Neural crest cell (in vitro differentiated cells): ENCODE measurements around the gene CD58. TPM values are rescaled to one million over a fixed set of nuclear protein-coding genes. Genes with fewer than 3 reads are reported as not detected.
A peak's percentile ranks its signal among the peaks of the same experiment; 100 is the strongest.

Experiments
- DNase-seq: peaks from one replicate; pipeline ENCODE4 v3.0.0; 2021; ENCODE audit warnings: low read depth, mixed read lengths, low spot score
- H3K27ac Mint-ChIP-seq: one replicate; pipeline ENCODE4 v1.8.0; 2021; ENCODE audit warnings: mild to moderate bottlenecking, mixed read lengths; ENCODE audit not compliant: unreplicated experiment
- H3K27me3 Mint-ChIP-seq: 2 replicates; pipeline ENCODE4 v1.8.0; 2021; ENCODE audit warnings: low read depth, mild to moderate bottlenecking, mixed read lengths
- H3K36me3 Mint-ChIP-seq: 2 replicates; pipeline ENCODE4 v1.8.0; 2021; ENCODE audit warnings: low read depth, mild to moderate bottlenecking, mixed read lengths
- H3K4me1 Mint-ChIP-seq: 2 replicates; pipeline ENCODE4 v1.8.0; 2021; ENCODE audit warnings: mixed read lengths
- H3K4me3 Mint-ChIP-seq: one replicate; pipeline ENCODE4 v1.8.0; 2021; ENCODE audit warnings: mild to moderate bottlenecking, mixed read lengths
- H3K9me3 Mint-ChIP-seq: 2 replicates; pipeline ENCODE4 v1.8.0; 2021; ENCODE audit warnings: mixed read lengths
- total RNA-seq: library from RNA; stranded (reverse); gene quantifications from 2 replicates; pipeline ENCODE4 v1.2.1, GENCODE V29; 2021
- TF ChIP-seq, protein P1 (sequence below): fragments of 200-600 bp; sonication (generic); conservative IDR thresholded peaks from 2 replicates; pipeline ENCODE4 v1.5.0; 2021; ENCODE audit warnings: antibody characterized with exemption, mild to moderate bottlenecking

CD58 gene
- total RNA-seq, 1 donor from 2014 or later = 7.1 TPM

DNA sequence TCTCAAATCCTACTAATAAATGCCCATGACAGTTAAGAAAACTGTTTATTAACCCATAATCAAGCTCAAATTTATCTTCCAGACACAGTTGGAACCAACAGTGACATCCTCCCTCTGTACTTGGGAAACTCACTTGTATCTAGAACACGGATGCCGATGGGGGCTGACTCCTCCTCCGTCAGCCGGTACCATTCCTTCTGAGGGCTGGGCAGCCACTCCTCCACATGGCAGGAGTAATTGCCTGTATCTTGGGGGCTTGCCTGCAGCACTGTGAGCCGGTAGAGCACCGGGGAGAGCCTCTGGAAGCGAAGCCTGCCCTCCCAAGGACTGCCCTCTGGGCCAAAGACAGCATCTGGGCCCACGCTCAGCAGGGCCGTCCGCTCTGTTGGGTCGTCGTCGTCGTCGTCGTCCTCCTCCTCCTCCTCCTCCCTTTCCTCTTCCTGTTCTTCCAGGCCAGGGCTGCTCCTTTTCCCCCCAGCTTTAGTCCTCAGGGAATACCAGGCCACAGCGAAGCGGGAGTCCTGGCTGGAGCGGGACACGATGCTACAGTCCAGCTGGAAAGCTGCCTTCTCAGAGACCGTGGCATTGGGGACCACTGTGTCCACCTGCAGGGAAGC, 8.5 kb upstream of the CD58 start:
- DNase-seq = no peak
- Mint-ChIP-seq H3K27ac (no peak overlapping the region), H3K27me3 (no peaks in the 10 kb centered on the region), H3K4me1 (peaks cover 8% of the 10 kb centered on the region), H3K36me3 (peaks cover 2% of the 10 kb centered on the region), H3K4me3 (no peak overlapping the region), H3K9me3 (no peaks in the 10 kb centered on the region)
- TF ChIP-seq, protein P1, sequence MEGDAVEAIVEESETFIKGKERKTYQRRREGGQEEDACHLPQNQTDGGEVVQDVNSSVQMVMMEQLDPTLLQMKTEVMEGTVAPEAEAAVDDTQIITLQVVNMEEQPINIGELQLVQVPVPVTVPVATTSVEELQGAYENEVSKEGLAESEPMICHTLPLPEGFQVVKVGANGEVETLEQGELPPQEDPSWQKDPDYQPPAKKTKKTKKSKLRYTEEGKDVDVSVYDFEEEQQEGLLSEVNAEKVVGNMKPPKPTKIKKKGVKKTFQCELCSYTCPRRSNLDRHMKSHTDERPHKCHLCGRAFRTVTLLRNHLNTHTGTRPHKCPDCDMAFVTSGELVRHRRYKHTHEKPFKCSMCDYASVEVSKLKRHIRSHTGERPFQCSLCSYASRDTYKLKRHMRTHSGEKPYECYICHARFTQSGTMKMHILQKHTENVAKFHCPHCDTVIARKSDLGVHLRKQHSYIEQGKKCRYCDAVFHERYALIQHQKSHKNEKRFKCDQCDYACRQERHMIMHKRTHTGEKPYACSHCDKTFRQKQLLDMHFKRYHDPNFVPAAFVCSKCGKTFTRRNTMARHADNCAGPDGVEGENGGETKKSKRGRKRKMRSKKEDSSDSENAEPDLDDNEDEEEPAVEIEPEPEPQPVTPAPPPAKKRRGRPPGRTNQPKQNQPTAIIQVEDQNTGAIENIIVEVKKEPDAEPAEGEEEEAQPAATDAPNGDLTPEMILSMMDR = no peak

DNA sequence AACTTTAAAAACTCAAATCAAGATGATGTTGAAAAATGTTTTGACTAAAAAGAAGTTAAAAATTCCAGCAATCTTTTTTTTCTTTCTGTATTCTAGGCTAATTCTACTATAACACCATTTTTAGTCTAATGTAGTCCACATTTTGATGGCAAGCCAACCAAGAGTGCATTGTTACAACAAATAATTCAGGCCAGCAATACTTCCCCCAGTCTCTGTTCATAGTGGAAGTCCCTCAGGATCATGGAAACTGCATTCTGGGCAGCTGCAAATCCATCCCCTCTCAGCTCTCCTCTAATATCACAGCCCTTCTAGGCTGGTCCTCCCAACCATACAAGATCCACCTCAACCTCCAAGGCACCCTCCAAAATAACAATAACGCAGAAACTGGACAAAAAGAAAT, 7.8 kb upstream of the CD58 start:
- Mint-ChIP-seq H3K9me3 (no peaks in the 10 kb centered on the region), H3K27me3 (no peaks in the 10 kb centered on the region), H3K4me3 (no peak overlapping the region), H3K4me1 (peaks cover 8% of the 10 kb centered on the region), H3K27ac (no peak overlapping the region), H3K36me3 (peaks cover 2% of the 10 kb centered on the region)
- TF ChIP-seq, protein P1 = no peak
- no peak for DNase-seq

DNA sequence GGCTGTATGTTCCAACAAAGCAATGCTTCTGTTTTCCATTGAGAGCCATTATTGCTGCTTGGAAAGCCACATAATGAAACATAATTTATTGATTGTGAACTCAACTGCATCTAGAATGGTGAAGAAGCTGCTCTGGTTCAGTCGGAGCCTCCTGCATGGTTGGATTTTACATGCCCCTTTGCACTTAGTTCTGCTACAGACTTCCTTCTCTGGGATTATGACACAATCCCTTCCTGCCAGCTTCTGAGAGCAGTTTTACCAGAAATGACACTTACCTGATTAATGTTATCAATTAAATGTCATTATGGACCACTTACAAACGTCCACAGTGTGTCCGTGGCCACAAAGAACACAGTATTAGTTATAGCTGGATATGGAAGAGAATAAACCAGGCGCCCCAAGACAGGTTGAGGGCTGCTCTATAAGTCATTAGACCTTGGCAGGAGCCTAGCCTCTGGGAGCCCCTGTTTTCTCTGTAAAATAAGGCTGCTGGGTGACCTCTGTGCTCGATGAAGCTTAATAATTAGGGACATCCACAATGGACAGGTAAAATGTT, 7.0 kb upstream of the CD58 start:
- Mint-ChIP-seq H3K4me1 (peaks cover 8% of the 10 kb centered on the region), H3K9me3 (no peaks in the 10 kb centered on the region), H3K27me3 (no peaks in the 10 kb centered on the region), H3K36me3 (peaks cover 2% of the 10 kb centered on the region), H3K4me3 (no peak overlapping the region), H3K27ac (no peak overlapping the region)
- no peak for DNase-seq
- TF ChIP-seq, protein P1 = no peak

DNA sequence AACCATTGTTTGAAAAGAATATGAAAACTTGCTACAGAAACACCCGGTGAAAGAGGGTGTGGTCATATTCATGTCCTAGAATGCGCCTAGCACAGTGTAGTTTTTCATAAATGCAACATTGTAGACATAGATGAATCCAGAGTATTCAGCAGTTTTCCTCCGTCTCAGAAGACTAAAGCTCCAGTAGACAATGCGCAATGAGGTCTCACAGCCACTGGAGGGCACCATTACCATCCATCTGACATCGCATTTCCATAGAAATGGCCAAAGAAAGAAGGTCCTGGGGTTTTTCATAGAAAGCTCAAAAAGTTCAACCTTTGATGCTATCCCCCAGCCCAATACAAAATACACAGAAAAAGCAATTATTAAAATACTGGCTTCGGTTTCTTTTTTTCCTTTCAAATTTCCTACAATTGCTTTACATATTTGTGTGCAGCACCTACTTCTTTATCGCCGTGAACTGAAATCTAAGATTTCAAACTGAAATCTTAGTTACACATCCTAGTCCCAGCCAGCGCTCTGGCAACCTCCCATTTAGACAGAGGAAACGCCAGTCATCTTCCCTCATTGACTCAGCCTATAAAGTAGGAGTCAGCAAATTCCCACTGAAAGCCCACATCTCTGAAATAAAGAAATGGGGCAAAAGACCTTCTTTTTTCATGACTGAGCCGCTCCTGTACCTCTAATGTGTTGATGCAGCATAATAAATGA, 3.9 kb upstream of the CD58 start:
- Mint-ChIP-seq H3K27ac (no peak overlapping the region), H3K27me3 (peaks cover 10% of the 10 kb centered on the region), H3K36me3 (peaks cover 2% of the 10 kb centered on the region), H3K4me1 (peaks cover 25% of the 10 kb centered on the region), H3K9me3 (no peaks in the 10 kb centered on the region), H3K4me3 (no peak overlapping the region)
- TF ChIP-seq, protein P1 = peak; percentile 94
- peak; percentile 62 for DNase-seq

DNA sequence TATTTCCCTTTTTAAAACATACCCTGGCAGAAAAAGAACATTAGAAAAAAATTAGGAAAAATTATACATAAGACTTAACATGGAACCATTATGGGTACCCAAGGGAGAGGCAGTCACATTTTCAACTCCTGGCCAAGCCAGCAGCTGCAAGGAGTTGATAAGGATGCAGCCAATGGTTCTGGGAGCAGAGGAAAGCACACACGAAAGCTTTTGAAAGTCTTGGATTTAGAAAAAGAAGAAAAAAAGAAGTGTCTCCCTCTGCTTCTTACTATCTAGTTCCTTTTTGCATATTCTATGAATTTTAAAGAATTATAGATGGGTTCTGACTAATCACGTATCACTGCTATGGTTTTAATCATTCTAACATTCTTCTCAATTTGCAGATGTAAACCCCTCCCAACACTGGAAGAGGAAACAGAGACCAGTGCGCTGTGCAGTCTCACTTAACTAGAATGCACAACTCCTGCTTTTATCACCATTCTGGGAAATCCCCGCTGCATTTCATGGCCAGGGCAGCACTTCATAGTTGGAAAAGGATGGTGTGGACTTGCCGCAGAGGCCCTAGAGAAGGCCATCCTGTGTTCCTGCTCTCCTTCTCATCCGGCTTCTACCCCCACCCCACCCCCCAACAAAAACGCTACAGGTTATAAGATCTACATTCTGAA, 2.7 kb upstream of the CD58 start:
- no peak for DNase-seq
- H3K9me3 Mint-ChIP-seq = no peaks in the 10 kb centered on the region
- TF ChIP-seq, protein P1 = no peak
- H3K4me3 Mint-ChIP-seq = no peak overlapping the region
- no peak overlapping the region for H3K27ac Mint-ChIP-seq
- peaks cover 34% of the 10 kb centered on the region for H3K4me1 Mint-ChIP-seq
- peaks cover 2% of the 10 kb centered on the region for H3K36me3 Mint-ChIP-seq
- H3K27me3 Mint-ChIP-seq = peaks cover 10% of the 10 kb centered on the region
